H9 (cell line): Measurements from ENCODE around the gene CHSY3. TPM values are rescaled to one million over a fixed set of nuclear protein-coding genes. Genes with fewer than 3 reads are reported as not detected.

Experiments used
- DNase-seq: peaks from one replicate; pipeline ENCODE4 v3.0.0-alpha.2; 2017
- H2AFZ ChIP-seq: one replicate; pipeline ENCODE4 v1.6.1; 2013; ENCODE audit warnings: mild to moderate bottlenecking, low read length, control low read depth, moderate library complexity
- H2AK5ac ChIP-seq: 2 replicates; pipeline ENCODE4 v1.6.1; 2013; ENCODE audit warnings: low read length, control low read depth, mixed read lengths; ENCODE audit not compliant: insufficient read length
- H2BK120ac ChIP-seq: one replicate; pipeline ENCODE4 v1.6.1; 2013; ENCODE audit warnings: low read depth, mild to moderate bottlenecking, low read length, control low read depth, inconsistent platforms; ENCODE audit not compliant: poor library complexity, severe bottlenecking
- H2BK12ac ChIP-seq: 2 replicates; pipeline ENCODE4 v1.6.1; 2013; ENCODE audit warnings: low read length, control low read depth, mixed read lengths, low read depth; ENCODE audit not compliant: insufficient read length
- H2BK15ac ChIP-seq: 2 replicates; pipeline ENCODE4 v1.6.1; 2013; ENCODE audit warnings: low read depth, low read length, control low read depth
- H2BK20ac ChIP-seq: one replicate; pipeline ENCODE4 v1.6.1; 2013; ENCODE audit warnings: low read depth, mild to moderate bottlenecking, low read length, control low read depth, inconsistent platforms; ENCODE audit not compliant: poor library complexity, severe bottlenecking
- H2BK5ac ChIP-seq: 2 replicates; pipeline ENCODE4 v1.6.1; 2013; ENCODE audit warnings: low read length, control low read depth, mixed read lengths; ENCODE audit not compliant: insufficient read length
- H3K14ac ChIP-seq: 2 replicates; pipeline ENCODE4 v1.6.1; 2013; ENCODE audit warnings: low read length, control low read depth; ENCODE audit not compliant: insufficient read depth
- H3K18ac ChIP-seq: 2 replicates; pipeline ENCODE4 v1.6.1; 2013; ENCODE audit warnings: low read depth, mild to moderate bottlenecking, mixed read lengths, low read length, control low read depth; ENCODE audit not compliant: insufficient read length
- H3K23ac ChIP-seq: 2 replicates; pipeline ENCODE4 v1.6.1; 2013; ENCODE audit warnings: low read length, control low read depth, mixed read lengths, low read depth; ENCODE audit not compliant: insufficient read length
- H3K23me2 ChIP-seq: 2 replicates; pipeline ENCODE4 v1.6.1; 2013; ENCODE audit warnings: low read depth, mild to moderate bottlenecking, mixed read lengths, low read length, control low read depth; ENCODE audit not compliant: insufficient read length, poor library complexity, severe bottlenecking
- H3K27ac ChIP-seq: 2 replicates; pipeline ENCODE4 v1.5.1; 2013; ENCODE audit warnings: low read length, control low read depth, mixed read lengths, low read depth; ENCODE audit not compliant: insufficient read length
- H3K27me3 ChIP-seq: 2 replicates; pipeline ENCODE4 v1.6.1; 2013; ENCODE audit warnings: low read length, control low read depth, inconsistent platforms; ENCODE audit not compliant: insufficient read depth
- H3K4ac ChIP-seq: 2 replicates; pipeline ENCODE4 v1.6.1; 2013; ENCODE audit warnings: low read depth, mild to moderate bottlenecking, control low read depth, inconsistent platforms, low read length, moderate library complexity
- H3K4me1 ChIP-seq: 2 replicates; pipeline ENCODE4 v1.6.1; 2013; ENCODE audit warnings: low read length, control low read depth, inconsistent platforms; ENCODE audit not compliant: insufficient read depth
- H3K4me2 ChIP-seq: 2 replicates; pipeline ENCODE4 v1.6.1; 2013; ENCODE audit warnings: low read length, control low read depth, mixed read lengths; ENCODE audit not compliant: insufficient read length, insufficient read depth
- H3K56ac ChIP-seq: 2 replicates; pipeline ENCODE4 v1.6.1; 2013; ENCODE audit warnings: low read depth, mild to moderate bottlenecking, mixed read lengths, low read length, control low read depth; ENCODE audit not compliant: insufficient read length
- H3K79me1 ChIP-seq: 2 replicates; pipeline ENCODE4 v1.6.1; 2013; ENCODE audit warnings: low read depth, mild to moderate bottlenecking, moderate library complexity, low read length, control low read depth, inconsistent platforms; ENCODE audit not compliant: insufficient read depth, poor library complexity, severe bottlenecking
- H3K79me2 ChIP-seq: 2 replicates; pipeline ENCODE4 v1.6.1; 2013; ENCODE audit warnings: low read length, control low read depth, inconsistent platforms; ENCODE audit not compliant: insufficient read depth
- H3K9ac ChIP-seq: 2 replicates; pipeline ENCODE4 v1.6.1; 2013; ENCODE audit warnings: low read length, control low read depth, mixed read lengths; ENCODE audit not compliant: insufficient read length; ENCODE audit errors: extremely low read depth
- H3K9me3 ChIP-seq: one replicate; pipeline ENCODE4 v1.6.1; 2013; ENCODE audit warnings: low read depth, low read length, inconsistent platforms; ENCODE audit not compliant: control insufficient read depth
- H3T11ph ChIP-seq: one replicate; pipeline ENCODE4 v1.6.1; 2013; ENCODE audit warnings: mild to moderate bottlenecking, low read length, control low read depth, inconsistent platforms
- H4K20me1 ChIP-seq: one replicate; pipeline ENCODE4 v1.6.1; 2013; ENCODE audit not compliant: control insufficient read depth, insufficient read length, insufficient read depth
- H4K5ac ChIP-seq: 2 replicates; pipeline ENCODE4 v1.6.1; 2013; ENCODE audit warnings: low read depth, mild to moderate bottlenecking, mixed read lengths, low read length, control low read depth; ENCODE audit not compliant: insufficient read length
- H4K8ac ChIP-seq: replicated peaks from 2 replicates; pipeline ENCODE4 v1.6.1; 2013; ENCODE audit warnings: low read length, control low read depth, mixed read lengths, low read depth; ENCODE audit not compliant: insufficient read length
- H4K91ac ChIP-seq: 2 replicates; pipeline ENCODE4 v1.6.1; 2013; ENCODE audit warnings: low read depth, mild to moderate bottlenecking, moderate library complexity, mixed read lengths, low read length, control low read depth; ENCODE audit not compliant: insufficient read length
- H3K27ac Mint-ChIP-seq, 3 experiments: 2 replicates in 2 of 3; 3 replicates in 1 of 3; pipeline ENCODE4 v1.8.0; 2020 to 2021; ENCODE audit warnings: mixed read lengths in 3 of 3, mild to moderate bottlenecking in 1 of 3, moderate library complexity in 1 of 3
- H3K27me3 Mint-ChIP-seq: 2 replicates; pipeline ENCODE4 v1.8.0; 2021; ENCODE audit warnings: low read depth, mild to moderate bottlenecking, moderate library complexity, mixed read lengths
- H3K36me3 Mint-ChIP-seq, 3 experiments: 2 replicates in 2 of 3; 3 replicates in 1 of 3; pipeline ENCODE4 v1.8.0; 2020 to 2021; ENCODE audit warnings: low read depth in 3 of 3, mixed read lengths in 3 of 3; ENCODE audit not compliant: insufficient read depth in 1 of 3
- H3K4me1 Mint-ChIP-seq, 2 experiments: 2 replicates each; pipeline ENCODE4 v1.8.0; 2020; ENCODE audit warnings: mixed read lengths in 2 of 2
- H3K4me3 Mint-ChIP-seq, 2 experiments: 2 replicates in 1 of 2; 3 replicates in 1 of 2; pipeline ENCODE4 v1.8.0; 2020 to 2021; ENCODE audit warnings: mild to moderate bottlenecking in 2 of 2, mixed read lengths in 2 of 2, moderate library complexity in 1 of 2
- H3K9me3 Mint-ChIP-seq, 2 experiments: 2 replicates in 1 of 2; 3 replicates in 1 of 2; pipeline ENCODE4 v1.8.0; 2020; ENCODE audit warnings: mild to moderate bottlenecking in 2 of 2, mixed read lengths in 2 of 2, moderate library complexity in 1 of 2
- CTCF ChIP-seq: fragments of 200-600 bp; sonication (generic); conservative IDR thresholded peaks from 3 replicates; pipeline ENCODE4 v1.8.0; 2021; ENCODE audit warnings: antibody characterized with exemption, mild to moderate bottlenecking
- WGBS: extraction: QIAGEN DNeasy Blood & Tissue Kit; methylation state at CpG from one replicate; pipeline ENCODE4 v1.1.7; 2013; ENCODE audit warnings: missing lambda C conversion rate, low lambda C conversion rate, mixed read lengths; ENCODE audit not compliant: insufficient read length; ENCODE audit errors: extremely low coverage; 5-methylcytosine and 5-hydroxymethylcytosine counted together
- total RNA-seq: library from RNA; stranded (reverse); gene quantifications from 2 replicates; pipeline ENCODE4 v1.2.1, GENCODE V29; 2021

Gene CHSY3
- total RNA-seq, 1 experiment from 2014 or later, result 0.37 TPM

- no peaks in the 10 kb centered on the region for H3K23me2 ChIP-seq
- TF ChIP-seq CTCF, result no peak
- Mint-ChIP-seq H3K9me3 (no peaks in the 10 kb centered on the region; a peak in 1 of 5 replicates), H3K4me1 (no peaks in the 10 kb centered on the region), H3K36me3 (no peaks in the 10 kb centered on the region; a peak in 1 of 7 replicates), H3K27ac (no peak overlapping the region), H3K4me3 (no peak overlapping the region), H3K27me3 (no peaks in the 10 kb centered on the region)
- H3K79me1 ChIP-seq, result no peaks in the 10 kb centered on the region
- H2BK20ac ChIP-seq, result no peak overlapping the region
- no peak overlapping the region for H4K91ac ChIP-seq
- H2BK120ac ChIP-seq, result no peak overlapping the region
- H3K56ac ChIP-seq, result no peak overlapping the region
- no peak overlapping the region for H3K23ac ChIP-seq
- DNase-seq, result no peak
- H3K9ac ChIP-seq, result no peak overlapping the region
- H2AFZ ChIP-seq, result no peak overlapping the region
- no peaks in the 10 kb centered on the region for H3K79me2 ChIP-seq
- no peak overlapping the region for H2BK15ac ChIP-seq
- no peak overlapping the region for H3K27ac ChIP-seq
- no peaks in the 10 kb centered on the region for H3K4me1 ChIP-seq
- H4K8ac ChIP-seq, result no peak overlapping the region
- H2AK5ac ChIP-seq, result no peak overlapping the region
- H3K4ac ChIP-seq, result no peak overlapping the region
- H2BK5ac ChIP-seq, result no peak overlapping the region
- H2BK12ac ChIP-seq, result no peak overlapping the region
- no peaks in the 10 kb centered on the region for H3K9me3 ChIP-seq
- H4K5ac ChIP-seq, result no peak overlapping the region
- WGBS, result no CpG with 5 or more reads among the region's 1 CpG
- no peak overlapping the region for H3K18ac ChIP-seq
- H4K20me1 ChIP-seq, result no peaks in the 10 kb centered on the region
- no peak overlapping the region for H3T11ph ChIP-seq
- H3K14ac ChIP-seq, result no peak overlapping the region
- no peaks in the 10 kb centered on the region for H3K27me3 ChIP-seq
- no peak overlapping the region for H3K4me2 ChIP-seq
These were observed 39.7 kb downstream of the CHSY3 start for GRCh38 chr5:129943936-129944335.
